HepG2 (cell line): ENCODE results near the gene RPS10. TPM values are rescaled to one million over a fixed set of nuclear protein-coding genes. Genes with fewer than 3 reads are reported as not detected.

Source experiments
- CC2D1A ChIP-seq: sonication (generic); formaldehyde crosslinking; IDR thresholded peaks from 2 replicates; pipeline ENCODE4 v1.8.1; 2023; ENCODE audit warnings: mild to moderate bottlenecking, missing genetic modification reagents
- DR1 ChIP-seq: sonication (generic); formaldehyde crosslinking; IDR thresholded peaks from 2 replicates; pipeline ENCODE4 v1.8.0; 2021; ENCODE audit warnings: mild to moderate bottlenecking, missing genetic modification reagents, inconsistent platforms
- GFI1 ChIP-seq: sonication (generic); formaldehyde crosslinking; IDR thresholded peaks from 2 replicates; pipeline ENCODE4 v1.5.0; 2020; ENCODE audit warnings: missing genetic modification reagents, mild to moderate bottlenecking, borderline replicate concordance
- HNRNPUL1 ChIP-seq: fragments of 200-400 bp; formaldehyde crosslinking; IDR thresholded peaks from 2 replicates; pipeline ENCODE4 v1.6.1; 2017; ENCODE audit warnings: low read depth, mild to moderate bottlenecking, low read length, moderate library complexity
- RCOR2 ChIP-seq: IDR thresholded peaks from 2 replicates; pipeline ENCODE4 v1.6.1; 2016; ENCODE audit warnings: missing biosample characterization, missing genetic modification reagents
- RFX1 ChIP-seq: fragments of 450-650 bp; IDR thresholded peaks from 2 replicates; pipeline ENCODE4 v1.6.1; 2017
- SRY ChIP-seq: sonication (generic); formaldehyde crosslinking; IDR thresholded peaks from 2 replicates; pipeline ENCODE4 v1.8.0; 2022; ENCODE audit warnings: mild to moderate bottlenecking, missing genetic modification reagents
- TBX2 ChIP-seq: sonication (generic); formaldehyde crosslinking; IDR thresholded peaks from 2 replicates; pipeline ENCODE4 v1.5.0; 2020; ENCODE audit warnings: missing genetic modification reagents, mild to moderate bottlenecking, borderline replicate concordance
- ZNF207 ChIP-seq: fragments of 450-650 bp; IDR thresholded peaks from 2 replicates; pipeline ENCODE4 v1.6.1; 2016; ENCODE audit warnings: antibody characterized with exemption, borderline replicate concordance
- ZNF337 ChIP-seq: sonication (generic); formaldehyde crosslinking; IDR thresholded peaks from 2 replicates; pipeline ENCODE4 v1.5.1; 2020; ENCODE audit warnings: missing genetic modification reagents, low read depth, mild to moderate bottlenecking, borderline replicate concordance
- ZNF7 ChIP-seq: IDR thresholded peaks from 2 replicates; pipeline ENCODE4 v1.6.1; 2016; ENCODE audit warnings: missing biosample characterization, missing genetic modification reagents
- ZNF737 ChIP-seq: sonication (generic); formaldehyde crosslinking; IDR thresholded peaks from 2 replicates; pipeline ENCODE4 v1.5.0; 2020; ENCODE audit warnings: missing genetic modification reagents, mild to moderate bottlenecking, borderline replicate concordance
- polyA plus RNA-seq, 8 experiments: library from polyadenylated mRNA; depleted of rRNA in 3 of 8; stranded (reverse) in 7 of 8; unstranded in 1 of 8; fragments of >200 nt; fragmentation: Illumina TruSeq in 4 of 8; extraction: Trizol in 4 of 8; gene quantifications; 2 replicates each; pipeline versions ENCODE4 v1.2.1 to v1.2.3, GENCODE V29; 2011 to 2016; ENCODE audit warnings: low read depth in 4 of 8, missing spikeins in 1 of 8, mixed read lengths in 1 of 8; ENCODE audit not compliant: insufficient read depth in 1 of 8
- total RNA-seq, 5 experiments: library from RNA; depleted of rRNA; stranded (reverse); fragments of >200 nt; fragmentation: Illumina TruSeq; extraction: Trizol; gene quantifications; 2 replicates each; pipeline ENCODE4 v1.2.3, GENCODE V29; 2016; ENCODE audit warnings: low read depth in 1 of 5
- TF ChIP-seq, protein P1 (sequence below): sonication (generic); formaldehyde crosslinking; IDR thresholded peaks from 2 replicates; pipeline ENCODE4 v1.4.0; 2020; ENCODE audit warnings: missing genetic modification reagents
- TF ChIP-seq, protein P2 (sequence below): sonication (generic); formaldehyde crosslinking; IDR thresholded peaks from 2 replicates; pipeline ENCODE4 v1.4.0; 2020; ENCODE audit warnings: missing genetic modification reagents
- TF ChIP-seq, protein P3 (sequence below): sonication (generic); formaldehyde crosslinking; conservative IDR thresholded peaks from 2 replicates; pipeline ENCODE4 v1.5.0; 2020; ENCODE audit warnings: missing genetic modification reagents
- TF ChIP-seq, protein P4 (sequence below): sonication (generic); formaldehyde crosslinking; IDR thresholded peaks from 2 replicates; pipeline ENCODE4 v1.5.1; 2020; ENCODE audit warnings: mild to moderate bottlenecking, missing genetic modification reagents, moderate library complexity
- TF ChIP-seq, protein P5 (sequence below): IDR thresholded peaks from 2 replicates; pipeline ENCODE4 v1.6.1; 2016; ENCODE audit warnings: missing compliant biosample characterization, missing genetic modification reagents, borderline replicate concordance

The RPS10 gene
- total and polyA plus RNA-seq, 2 of the 13 experiments (the other 11 are each of a cell fraction or from before 2014, with no cell fraction given): 2,909 to 4,648 TPM

DNA sequence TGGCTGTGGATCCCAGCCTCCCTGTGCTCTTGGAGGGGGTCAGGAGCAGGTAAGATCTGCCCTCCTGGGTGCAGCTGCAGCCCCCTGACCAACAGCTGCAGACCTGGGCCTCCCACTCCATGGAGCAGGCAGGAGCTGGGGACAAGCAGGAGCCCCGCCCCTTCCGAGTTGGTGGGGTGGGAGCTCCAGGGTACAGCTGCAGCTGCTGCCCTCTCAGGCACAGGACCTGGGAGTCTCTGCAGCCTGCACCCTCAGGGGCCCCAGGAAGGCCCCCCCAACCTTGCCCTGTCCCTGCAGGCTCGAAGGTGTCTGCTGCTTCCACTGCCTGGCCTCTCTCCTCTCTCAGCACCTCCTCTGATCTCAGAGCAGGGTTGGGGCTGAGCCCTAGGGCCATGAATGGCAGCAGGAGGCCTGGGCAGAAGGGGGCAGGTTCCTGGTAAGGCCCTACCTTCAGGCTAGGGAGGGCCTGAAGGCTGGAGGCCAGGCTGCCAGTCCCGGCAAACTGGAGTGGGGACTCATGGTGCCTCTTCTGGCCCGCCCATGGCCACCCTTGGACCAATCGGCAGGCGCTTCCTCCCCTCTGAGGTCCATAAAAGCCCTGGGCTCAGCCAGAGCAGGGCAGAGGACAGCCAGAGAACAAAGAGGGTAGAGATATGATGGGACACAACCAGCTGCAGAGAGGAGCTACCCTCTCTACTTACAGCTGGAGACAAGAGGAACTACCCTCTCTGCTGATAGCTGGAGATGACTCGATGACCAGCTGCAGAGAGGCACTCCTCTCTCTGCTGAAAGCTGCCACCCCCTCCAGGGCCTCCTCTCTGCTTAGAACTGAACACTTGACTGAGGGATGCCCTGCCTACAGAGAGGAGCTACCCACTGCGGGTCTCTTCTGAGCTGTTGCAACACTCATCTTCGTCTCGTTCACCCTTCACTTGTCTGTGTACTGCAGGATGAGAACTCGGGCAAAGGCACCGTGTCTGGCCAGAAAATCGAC, 32.2 kb upstream of the RPS10 start (continued):
- TF ChIP-seq, protein P1, sequence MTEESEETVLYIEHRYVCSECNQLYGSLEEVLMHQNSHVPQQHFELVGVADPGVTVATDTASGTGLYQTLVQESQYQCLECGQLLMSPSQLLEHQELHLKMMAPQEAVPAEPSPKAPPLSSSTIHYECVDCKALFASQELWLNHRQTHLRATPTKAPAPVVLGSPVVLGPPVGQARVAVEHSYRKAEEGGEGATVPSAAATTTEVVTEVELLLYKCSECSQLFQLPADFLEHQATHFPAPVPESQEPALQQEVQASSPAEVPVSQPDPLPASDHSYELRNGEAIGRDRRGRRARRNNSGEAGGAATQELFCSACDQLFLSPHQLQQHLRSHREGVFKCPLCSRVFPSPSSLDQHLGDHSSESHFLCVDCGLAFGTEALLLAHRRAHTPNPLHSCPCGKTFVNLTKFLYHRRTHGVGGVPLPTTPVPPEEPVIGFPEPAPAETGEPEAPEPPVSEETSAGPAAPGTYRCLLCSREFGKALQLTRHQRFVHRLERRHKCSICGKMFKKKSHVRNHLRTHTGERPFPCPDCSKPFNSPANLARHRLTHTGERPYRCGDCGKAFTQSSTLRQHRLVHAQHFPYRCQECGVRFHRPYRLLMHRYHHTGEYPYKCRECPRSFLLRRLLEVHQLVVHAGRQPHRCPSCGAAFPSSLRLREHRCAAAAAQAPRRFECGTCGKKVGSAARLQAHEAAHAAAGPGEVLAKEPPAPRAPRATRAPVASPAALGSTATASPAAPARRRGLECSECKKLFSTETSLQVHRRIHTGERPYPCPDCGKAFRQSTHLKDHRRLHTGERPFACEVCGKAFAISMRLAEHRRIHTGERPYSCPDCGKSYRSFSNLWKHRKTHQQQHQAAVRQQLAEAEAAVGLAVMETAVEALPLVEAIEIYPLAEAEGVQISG (CRISPR knock-in tag): 0 out of 2 replicates have a peak, but pooled peaks have one; percentile 11
- TF ChIP-seq ZNF337 (CRISPR knock-in tag): no peak
- TF ChIP-seq, protein P2, sequence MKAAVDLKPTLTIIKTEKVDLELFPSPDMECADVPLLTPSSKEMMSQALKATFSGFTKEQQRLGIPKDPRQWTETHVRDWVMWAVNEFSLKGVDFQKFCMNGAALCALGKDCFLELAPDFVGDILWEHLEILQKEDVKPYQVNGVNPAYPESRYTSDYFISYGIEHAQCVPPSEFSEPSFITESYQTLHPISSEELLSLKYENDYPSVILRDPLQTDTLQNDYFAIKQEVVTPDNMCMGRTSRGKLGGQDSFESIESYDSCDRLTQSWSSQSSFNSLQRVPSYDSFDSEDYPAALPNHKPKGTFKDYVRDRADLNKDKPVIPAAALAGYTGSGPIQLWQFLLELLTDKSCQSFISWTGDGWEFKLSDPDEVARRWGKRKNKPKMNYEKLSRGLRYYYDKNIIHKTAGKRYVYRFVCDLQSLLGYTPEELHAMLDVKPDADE (CRISPR knock-in tag): no peak
- no peak for TF ChIP-seq RFX1
- no peak for TF ChIP-seq GFI1 (CRISPR knock-in tag)
- TF ChIP-seq DR1: peak; percentile 98
- TF ChIP-seq TBX2 (CRISPR knock-in tag): peak; percentile 47; the same call in 1 of the 2 replicates
- TF ChIP-seq ZNF7 (CRISPR knock-in tag): no peak
- TF ChIP-seq CC2D1A (CRISPR knock-in tag): no peak
- no peak for TF ChIP-seq HNRNPUL1
- TF ChIP-seq RCOR2 (CRISPR knock-in tag): peak; percentile 58; the same call in 1 of the 2 replicates
- no peak for TF ChIP-seq ZNF207
- TF ChIP-seq, protein P3, sequence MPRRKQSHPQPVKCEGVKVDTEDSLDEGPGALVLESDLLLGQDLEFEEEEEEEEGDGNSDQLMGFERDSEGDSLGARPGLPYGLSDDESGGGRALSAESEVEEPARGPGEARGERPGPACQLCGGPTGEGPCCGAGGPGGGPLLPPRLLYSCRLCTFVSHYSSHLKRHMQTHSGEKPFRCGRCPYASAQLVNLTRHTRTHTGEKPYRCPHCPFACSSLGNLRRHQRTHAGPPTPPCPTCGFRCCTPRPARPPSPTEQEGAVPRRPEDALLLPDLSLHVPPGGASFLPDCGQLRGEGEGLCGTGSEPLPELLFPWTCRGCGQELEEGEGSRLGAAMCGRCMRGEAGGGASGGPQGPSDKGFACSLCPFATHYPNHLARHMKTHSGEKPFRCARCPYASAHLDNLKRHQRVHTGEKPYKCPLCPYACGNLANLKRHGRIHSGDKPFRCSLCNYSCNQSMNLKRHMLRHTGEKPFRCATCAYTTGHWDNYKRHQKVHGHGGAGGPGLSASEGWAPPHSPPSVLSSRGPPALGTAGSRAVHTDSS (CRISPR knock-in tag): no peak
- 0 out of 2 replicates have a peak, but pooled peaks have one; percentile 32 for TF ChIP-seq ZNF737
- TF ChIP-seq, protein P4, sequence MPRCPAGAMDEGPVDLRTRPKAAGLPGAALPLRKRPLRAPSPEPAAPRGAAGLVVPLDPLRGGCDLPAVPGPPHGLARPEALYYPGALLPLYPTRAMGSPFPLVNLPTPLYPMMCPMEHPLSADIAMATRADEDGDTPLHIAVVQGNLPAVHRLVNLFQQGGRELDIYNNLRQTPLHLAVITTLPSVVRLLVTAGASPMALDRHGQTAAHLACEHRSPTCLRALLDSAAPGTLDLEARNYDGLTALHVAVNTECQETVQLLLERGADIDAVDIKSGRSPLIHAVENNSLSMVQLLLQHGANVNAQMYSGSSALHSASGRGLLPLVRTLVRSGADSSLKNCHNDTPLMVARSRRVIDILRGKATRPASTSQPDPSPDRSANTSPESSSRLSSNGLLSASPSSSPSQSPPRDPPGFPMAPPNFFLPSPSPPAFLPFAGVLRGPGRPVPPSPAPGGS (CRISPR knock-in tag): no peak
- TF ChIP-seq, protein P5, sequence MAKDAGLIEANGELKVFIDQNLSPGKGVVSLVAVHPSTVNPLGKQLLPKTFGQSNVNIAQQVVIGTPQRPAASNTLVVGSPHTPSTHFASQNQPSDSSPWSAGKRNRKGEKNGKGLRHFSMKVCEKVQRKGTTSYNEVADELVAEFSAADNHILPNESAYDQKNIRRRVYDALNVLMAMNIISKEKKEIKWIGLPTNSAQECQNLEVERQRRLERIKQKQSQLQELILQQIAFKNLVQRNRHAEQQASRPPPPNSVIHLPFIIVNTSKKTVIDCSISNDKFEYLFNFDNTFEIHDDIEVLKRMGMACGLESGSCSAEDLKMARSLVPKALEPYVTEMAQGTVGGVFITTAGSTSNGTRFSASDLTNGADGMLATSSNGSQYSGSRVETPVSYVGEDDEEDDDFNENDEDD (CRISPR knock-in tag): no peak
- TF ChIP-seq SRY (CRISPR knock-in tag): peak; percentile 15; the same call in 1 of the 2 replicates
